ENCODE measurements around the gene COQ8B.

The COQ8B gene

GRCh38 chr19:40686882-40687524 lies 29.7 kb downstream of the COQ8B start:
- Histone ChIP-seq H3K27me3 (ENCODE audit: control insufficient read depth, insufficient read depth, low read length) (no peaks in the 10 kb centered on the region), H3K4me1 (ENCODE audit: control insufficient read depth, insufficient read depth, low read length) (peaks cover 7% of the 10 kb centered on the region), H3K4me3 (ENCODE audit: low read depth, low read length) (no peak overlapping the region), H3K9ac (ENCODE audit: low read depth, low read length) (no peak overlapping the region), H3K9me3 (ENCODE audit: control insufficient read depth, insufficient read depth, low read length) (no peaks in the 10 kb centered on the region), H3K36me3 (ENCODE audit: control insufficient read depth, insufficient read depth, low read length) (peaks cover 15% of the 10 kb centered on the region)

GRCh38 chr19:40685563-40685962 lies 31.1 kb downstream of the COQ8B start:
- Histone ChIP-seq H3K4me1 (ENCODE audit: control insufficient read depth, insufficient read depth, low read length) (peaks cover 3% of the 10 kb centered on the region), H3K36me3 (ENCODE audit: control insufficient read depth, insufficient read depth, low read length) (peaks cover 17% of the 10 kb centered on the region), H3K9me3 (ENCODE audit: control insufficient read depth, insufficient read depth, low read length) (no peaks in the 10 kb centered on the region), H3K4me3 (ENCODE audit: low read depth, low read length) (no peak overlapping the region), H3K9ac (ENCODE audit: low read depth, low read length) (no peak overlapping the region), H3K27me3 (ENCODE audit: control insufficient read depth, insufficient read depth, low read length) (no peaks in the 10 kb centered on the region)

DNA sequence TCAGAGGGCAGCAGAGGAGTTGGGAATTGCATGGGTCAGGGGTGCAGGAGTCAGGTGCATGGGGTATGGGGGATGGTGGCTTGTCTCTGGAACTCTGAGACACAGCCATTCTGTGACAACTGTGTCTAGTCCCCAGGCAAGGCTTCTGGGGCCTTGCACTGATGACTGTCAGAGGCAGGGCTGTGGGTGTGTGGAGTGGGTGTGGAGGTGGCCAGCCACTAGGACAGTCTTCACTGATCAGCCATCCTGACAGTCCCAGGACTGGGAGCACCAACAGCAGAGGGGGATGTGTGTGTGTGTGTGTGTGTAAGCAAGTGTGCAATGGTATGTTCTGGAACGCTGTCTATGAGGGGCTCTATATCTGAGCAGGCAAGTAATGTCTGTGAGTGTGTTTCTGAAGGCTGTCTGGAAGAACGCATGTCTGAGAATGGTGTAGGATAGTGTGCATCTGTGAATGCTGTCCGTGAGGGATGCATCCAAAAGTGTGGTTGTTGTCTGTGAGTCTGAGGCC lies 31.6 kb downstream of the COQ8B start:
- Histone ChIP-seq H3K4me1 (ENCODE audit: control insufficient read depth, insufficient read depth, low read length) (peaks cover 3% of the 10 kb centered on the region), H3K36me3 (ENCODE audit: control insufficient read depth, insufficient read depth, low read length) (peaks cover 19% of the 10 kb centered on the region), H3K9ac (ENCODE audit: low read depth, low read length) (no peak overlapping the region), H3K27me3 (ENCODE audit: control insufficient read depth, insufficient read depth, low read length) (no peaks in the 10 kb centered on the region), H3K9me3 (ENCODE audit: control insufficient read depth, insufficient read depth, low read length) (no peaks in the 10 kb centered on the region), H3K4me3 (ENCODE audit: low read depth, low read length) (no peak overlapping the region)

DNA sequence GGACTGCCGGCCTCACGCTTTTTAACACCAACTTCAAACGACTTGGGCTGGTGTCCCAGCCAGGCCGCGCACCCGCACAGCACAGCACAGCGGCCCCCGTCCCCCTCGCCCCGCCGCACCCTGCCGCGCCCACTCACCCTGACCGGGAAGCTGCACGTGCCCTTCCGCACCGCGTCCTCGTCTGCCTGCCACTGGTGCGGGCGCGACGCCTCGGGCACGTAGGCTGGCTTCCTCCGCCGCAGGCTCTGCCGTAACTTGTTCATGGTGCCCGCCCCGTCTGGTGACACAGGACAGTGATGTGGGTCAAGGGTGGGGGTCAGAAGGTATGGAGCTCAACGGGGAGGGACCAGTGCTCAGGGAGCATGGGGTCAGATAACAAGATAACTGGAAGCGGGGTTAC lies 32.4 kb downstream of the COQ8B start:
- H3K4me1 ChIP-seq (ENCODE audit: control insufficient read depth, insufficient read depth, low read length): peaks cover 2% of the 10 kb centered on the region
- H3K27me3 ChIP-seq (ENCODE audit: control insufficient read depth, insufficient read depth, low read length): no peaks in the 10 kb centered on the region
- no peak overlapping the region for H3K9ac ChIP-seq (ENCODE audit: low read depth, low read length)
- H3K36me3 ChIP-seq (ENCODE audit: control insufficient read depth, insufficient read depth, low read length): peaks cover 19% of the 10 kb centered on the region
- H3K9me3 ChIP-seq (ENCODE audit: control insufficient read depth, insufficient read depth, low read length): no peaks in the 10 kb centered on the region
- no peak overlapping the region for H3K4me3 ChIP-seq (ENCODE audit: low read depth, low read length)

DNA sequence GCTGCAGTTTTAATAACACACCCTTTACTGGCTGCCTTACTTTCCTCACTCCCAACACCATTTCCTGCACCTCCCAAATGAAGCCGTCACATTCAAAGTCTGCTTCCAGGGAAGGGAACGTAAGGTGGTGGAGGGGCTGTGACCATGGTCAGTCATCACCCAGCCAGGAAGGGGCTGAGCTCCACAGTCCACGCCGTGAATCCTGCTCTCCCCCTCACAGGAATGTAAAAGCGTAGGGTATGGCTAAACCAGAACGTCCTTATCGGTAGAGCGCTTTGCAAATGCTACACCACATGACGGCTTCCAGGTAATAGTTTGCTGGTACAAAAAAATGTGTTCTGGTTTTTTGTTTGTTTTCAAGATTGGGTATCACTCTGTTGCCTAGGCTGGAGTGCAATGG lies 33.2 kb downstream of the COQ8B start:
- Histone ChIP-seq H3K4me1 (ENCODE audit: control insufficient read depth, insufficient read depth, low read length) (no peaks in the 10 kb centered on the region), H3K9ac (ENCODE audit: low read depth, low read length) (no peak overlapping the region), H3K4me3 (ENCODE audit: low read depth, low read length) (no peak overlapping the region), H3K27me3 (ENCODE audit: control insufficient read depth, insufficient read depth, low read length) (no peaks in the 10 kb centered on the region), H3K36me3 (ENCODE audit: control insufficient read depth, insufficient read depth, low read length) (peaks cover 19% of the 10 kb centered on the region), H3K9me3 (ENCODE audit: control insufficient read depth, insufficient read depth, low read length) (no peaks in the 10 kb centered on the region)

GRCh38 chr19:40682431-40682964 lies 34.2 kb downstream of the COQ8B start:
- no peaks in the 10 kb centered on the region for H3K9me3 ChIP-seq (ENCODE audit: control insufficient read depth, insufficient read depth, low read length)
- H3K36me3 ChIP-seq (ENCODE audit: control insufficient read depth, insufficient read depth, low read length): peaks cover 26% of the 10 kb centered on the region
- H3K4me3 ChIP-seq (ENCODE audit: low read depth, low read length): no peak overlapping the region
- no peaks in the 10 kb centered on the region for H3K27me3 ChIP-seq (ENCODE audit: control insufficient read depth, insufficient read depth, low read length)
- H3K9ac ChIP-seq (ENCODE audit: low read depth, low read length): no peak overlapping the region
- H3K4me1 ChIP-seq (ENCODE audit: control insufficient read depth, insufficient read depth, low read length): no peaks in the 10 kb centered on the region

DNA sequence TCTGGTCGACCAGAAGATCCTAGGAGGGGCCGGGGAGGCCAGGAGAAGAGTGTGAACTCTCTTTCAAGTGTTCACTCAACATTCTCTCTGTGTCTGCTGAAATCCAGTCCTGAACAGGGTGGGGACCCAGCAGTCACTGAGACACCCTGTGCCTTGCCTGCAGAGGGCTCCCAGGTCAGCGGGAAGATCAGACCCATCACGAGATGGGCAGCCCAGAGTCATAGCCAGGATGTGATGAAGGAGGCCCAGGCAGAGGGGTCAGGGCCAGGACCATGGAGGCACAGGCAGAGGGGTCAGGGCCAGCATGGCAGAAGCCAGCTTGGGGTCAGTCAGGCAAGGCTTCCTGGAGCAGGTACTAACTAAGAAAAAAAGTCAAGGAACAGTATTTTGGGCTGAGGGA lies 35.6 kb downstream of the COQ8B start:
- Histone ChIP-seq H3K4me1 (ENCODE audit: control insufficient read depth, insufficient read depth, low read length) (no peaks in the 10 kb centered on the region), H3K4me3 (ENCODE audit: low read depth, low read length) (no peak overlapping the region), H3K36me3 (ENCODE audit: control insufficient read depth, insufficient read depth, low read length) (peaks cover 33% of the 10 kb centered on the region), H3K27me3 (ENCODE audit: control insufficient read depth, insufficient read depth, low read length) (no peaks in the 10 kb centered on the region), H3K9me3 (ENCODE audit: control insufficient read depth, insufficient read depth, low read length) (no peaks in the 10 kb centered on the region), H3K9ac (ENCODE audit: low read depth, low read length) (no peak overlapping the region)

DNA sequence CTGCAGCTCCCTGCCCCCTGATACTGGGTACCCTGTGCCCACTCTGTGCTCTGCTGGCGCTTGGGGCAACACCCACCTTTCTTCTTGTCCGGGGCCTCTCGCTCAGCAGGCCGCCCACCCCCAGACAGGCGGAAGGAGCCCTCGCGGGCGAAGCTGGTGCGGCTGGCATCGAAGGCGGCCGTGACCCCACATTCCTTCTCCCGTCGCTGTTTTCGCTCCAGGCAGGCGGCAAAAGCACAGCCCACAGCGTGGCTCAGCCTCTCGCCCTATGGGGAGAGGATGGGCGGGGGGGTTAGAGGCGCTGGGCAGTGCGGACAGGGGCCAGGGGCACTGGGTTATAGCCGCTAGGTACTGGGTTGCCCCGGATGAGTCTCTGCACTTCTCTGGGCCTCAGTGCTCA lies 39.5 kb downstream of the COQ8B start:
- Histone ChIP-seq H3K36me3 (ENCODE audit: control insufficient read depth, insufficient read depth, low read length) (peaks cover 34% of the 10 kb centered on the region), H3K27me3 (ENCODE audit: control insufficient read depth, insufficient read depth, low read length) (no peaks in the 10 kb centered on the region), H3K4me3 (ENCODE audit: low read depth, low read length) (no peak overlapping the region), H3K4me1 (ENCODE audit: control insufficient read depth, insufficient read depth, low read length) (no peaks in the 10 kb centered on the region), H3K9me3 (ENCODE audit: control insufficient read depth, insufficient read depth, low read length) (no peaks in the 10 kb centered on the region), H3K9ac (ENCODE audit: low read depth, low read length) (no peak overlapping the region)

DNA sequence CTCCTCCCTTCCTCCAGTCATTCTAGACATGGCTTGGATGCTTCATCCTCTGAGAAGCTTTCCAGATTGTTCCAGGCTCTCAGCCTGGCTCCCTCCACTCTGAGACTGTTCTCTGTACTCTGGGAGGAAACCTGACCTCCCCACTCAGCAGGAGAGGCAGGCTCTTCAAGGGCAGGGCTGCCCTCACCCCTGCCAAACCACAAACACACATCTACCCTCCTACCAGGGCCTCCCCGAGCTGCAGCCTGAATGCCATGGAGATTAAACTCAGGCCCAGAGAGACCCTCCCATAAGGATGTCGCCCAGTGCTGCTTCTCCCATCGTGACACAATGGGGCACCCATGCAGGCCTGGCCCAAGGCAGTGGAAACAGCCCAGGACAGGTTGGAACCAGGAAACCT lies 42.4 kb downstream of the COQ8B start:
- H3K9me3 ChIP-seq (ENCODE audit: control insufficient read depth, insufficient read depth, low read length): no peaks in the 10 kb centered on the region
- H3K9ac ChIP-seq (ENCODE audit: low read depth, low read length): no peak overlapping the region
- no peaks in the 10 kb centered on the region for H3K27me3 ChIP-seq (ENCODE audit: control insufficient read depth, insufficient read depth, low read length)
- H3K4me3 ChIP-seq (ENCODE audit: low read depth, low read length): no peak overlapping the region
- H3K36me3 ChIP-seq (ENCODE audit: control insufficient read depth, insufficient read depth, low read length): peaks cover 52% of the 10 kb centered on the region
- H3K4me1 ChIP-seq (ENCODE audit: control insufficient read depth, insufficient read depth, low read length): no peaks in the 10 kb centered on the region

GRCh38 chr19:40673397-40673796 lies 43.3 kb downstream of the COQ8B start:
- H3K27me3 ChIP-seq (ENCODE audit: control insufficient read depth, insufficient read depth, low read length): no peaks in the 10 kb centered on the region
- no peaks in the 10 kb centered on the region for H3K9me3 ChIP-seq (ENCODE audit: control insufficient read depth, insufficient read depth, low read length)
- no peaks in the 10 kb centered on the region for H3K4me1 ChIP-seq (ENCODE audit: control insufficient read depth, insufficient read depth, low read length)
- H3K4me3 ChIP-seq (ENCODE audit: low read depth, low read length): no peak overlapping the region
- peaks cover 52% of the 10 kb centered on the region for H3K36me3 ChIP-seq (ENCODE audit: control insufficient read depth, insufficient read depth, low read length)
- H3K9ac ChIP-seq (ENCODE audit: low read depth, low read length): no peak overlapping the region

GRCh38 chr19:40672573-40673299 lies 44.0 kb downstream of the COQ8B start:
- Histone ChIP-seq H3K27me3 (ENCODE audit: control insufficient read depth, insufficient read depth, low read length) (no peaks in the 10 kb centered on the region), H3K4me3 (ENCODE audit: low read depth, low read length) (no peak overlapping the region), H3K9ac (ENCODE audit: low read depth, low read length) (no peak overlapping the region), H3K36me3 (ENCODE audit: control insufficient read depth, insufficient read depth, low read length) (peaks cover 49% of the 10 kb centered on the region), H3K9me3 (ENCODE audit: control insufficient read depth, insufficient read depth, low read length) (no peaks in the 10 kb centered on the region), H3K4me1 (ENCODE audit: control insufficient read depth, insufficient read depth, low read length) (no peaks in the 10 kb centered on the region)

- no peak overlapping the region for H3K4me3 ChIP-seq (ENCODE audit: low read depth, low read length)
- peaks cover 47% of the 10 kb centered on the region for H3K36me3 ChIP-seq (ENCODE audit: control insufficient read depth, insufficient read depth, low read length)
- no peaks in the 10 kb centered on the region for H3K27me3 ChIP-seq (ENCODE audit: control insufficient read depth, insufficient read depth, low read length)
- no peak overlapping the region for H3K9ac ChIP-seq (ENCODE audit: low read depth, low read length)
- H3K9me3 ChIP-seq (ENCODE audit: control insufficient read depth, insufficient read depth, low read length): no peaks in the 10 kb centered on the region
- H3K4me1 ChIP-seq (ENCODE audit: control insufficient read depth, insufficient read depth, low read length): no peaks in the 10 kb centered on the region
These were observed 44.6 kb downstream of the COQ8B start for GRCh38 chr19:40672038-40672437.
